HCT116 (cell line): ENCODE measurements around the gene C1QTNF3. TPM values are rescaled to one million over a fixed set of nuclear protein-coding genes. Genes with fewer than 3 reads are reported as not detected.

Experiments used
- ATAC-seq: fragments of 200-7000 bp; cut with Tn5 transposase; 2 replicates; pipeline ENCODE4 v1.9.1; 2020; ENCODE audit warnings: mild to moderate bottlenecking, moderate library complexity
- BruUV-seq: library from RNA; stranded (reverse); fragments of 400-500 nt; replicated peaks from 2 replicates; lab custom pipeline; 2021; lab: Mats Ljungman, UMichigan
- CTCF ChIA-PET: fragments of 300-600 bp; sonication (Branson Sonifier 250); formaldehyde crosslinking; loops from one replicate; lab custom pipeline; 2021; ENCODE audit warnings: antibody characterized with exemption; lab: Charles Lee
- POLR2A ChIA-PET: fragments of 300-600, 350-600 bp; sonication (Branson Sonifier 250); formaldehyde crosslinking; loops from one replicate; lab custom pipeline; 2021; ENCODE audit warnings: antibody characterized with exemption; lab: Charles Lee
- RAD21 ChIA-PET, 2 experiments: fragments of 300-600 bp; sonication (Branson Sonifier 250); formaldehyde crosslinking; loops; one replicate each; lab custom pipeline; 2023; ENCODE audit warnings: low total read pairs in 2 of 2; ENCODE audit not compliant: uncharacterized antibody in 2 of 2, unreplicated experiment in 2 of 2, low non-redundant PET in 1 of 2; lab: Charles Lee
- DNase-seq: peaks from one replicate; pipeline ENCODE4 v3.0.0-alpha.2; 2010; ENCODE audit warnings: low read depth, low spot score
- H2AFZ ChIP-seq: fragments of 200-600 bp; shearing (Covaris generic), sonication (generic); 2 replicates; pipeline ENCODE4 v1.6.1; 2017; ENCODE audit warnings: low read depth, mixed run types, mixed read lengths, antibody characterized with exemption, low read length; ENCODE audit not compliant: poor library complexity, severe bottlenecking
- H3K27ac ChIP-seq: 2 replicates; pipeline ENCODE4 v1.5.1; 2012; ENCODE audit warnings: low read depth, low read length
- H3K27me3 ChIP-seq: fragments of 200-600 bp; sonication (generic); 2 replicates; pipeline ENCODE4 v1.6.1; 2016; ENCODE audit warnings: mixed run types, low read length, mixed read lengths; ENCODE audit not compliant: insufficient read depth
- H3K36me3 ChIP-seq, 2 experiments: fragments of 200-500 bp in 1 of 2; fragments of 200-600 bp in 1 of 2; sonication (Bioruptor generic) in 1 of 2; sonication (generic) in 1 of 2; 2 replicates each; pipeline versions ENCODE4 v1.5.1 to v1.6.1; 2014 to 2016; ENCODE audit warnings: low read length in 2 of 2, inconsistent platforms in 1 of 2, mixed read lengths in 1 of 2, mixed run types in 1 of 2; ENCODE audit not compliant: insufficient read depth in 2 of 2, control insufficient read depth in 1 of 2
- H3K4me1 ChIP-seq, 2 experiments: fragments of 200-600 bp in 1 of 2; sonication (generic) in 1 of 2; 2 replicates each; pipeline versions ENCODE4 v1.5.1 to v1.6.1; 2012 to 2017; ENCODE audit warnings: low read length in 2 of 2, inconsistent platforms in 1 of 2, mild to moderate bottlenecking in 1 of 2, mixed read lengths in 1 of 2, mixed run types in 1 of 2, moderate library complexity in 1 of 2; ENCODE audit not compliant: insufficient read depth in 2 of 2, control insufficient read depth in 1 of 2
- H3K4me2 ChIP-seq: fragments of 200-600 bp; sonication (generic); 2 replicates; pipeline ENCODE4 v1.6.1; 2017; ENCODE audit warnings: mixed run types, low read length, mixed read lengths
- H3K4me3 ChIP-seq, 2 experiments: fragments of 200-600 bp in 1 of 2; sonication (generic) in 1 of 2; replicated peaks in 1 of 2; 2 replicates each; pipeline ENCODE4 v1.5.1; 2011 to 2016; ENCODE audit warnings: low read length in 2 of 2, control low read depth in 1 of 2, low read depth in 1 of 2, mild to moderate bottlenecking in 1 of 2, mixed read lengths in 1 of 2, mixed run types in 1 of 2
- H3K79me2 ChIP-seq: fragments of 200-600 bp; sonication (generic); 2 replicates; pipeline ENCODE4 v1.6.1; 2017; ENCODE audit warnings: mild to moderate bottlenecking, mixed run types, low read length, moderate library complexity, mixed read lengths; ENCODE audit not compliant: insufficient read depth
- H3K9ac ChIP-seq: fragments of 200-600 bp; sonication (generic); 2 replicates; pipeline ENCODE4 v1.6.1; 2016; ENCODE audit warnings: low read length, mixed read lengths
- H3K9me2 ChIP-seq: fragments of 200-600 bp; sonication (generic), shearing (Covaris generic); 2 replicates; pipeline ENCODE4 v1.6.1; 2017; ENCODE audit warnings: mixed run types, mild to moderate bottlenecking, moderate library complexity; ENCODE audit not compliant: insufficient read depth
- H3K9me3 ChIP-seq, 2 experiments: fragments of 200-500 bp in 1 of 2; fragments of 200-600 bp in 1 of 2; sonication (Bioruptor generic) in 1 of 2; sonication (generic) in 1 of 2; 2 replicates each; pipeline ENCODE4 v1.6.1; 2014 to 2017; ENCODE audit warnings: low read length in 2 of 2, mixed read lengths in 2 of 2, inconsistent platforms in 1 of 2, low read depth in 1 of 2, mild to moderate bottlenecking in 1 of 2, mixed run types in 1 of 2, moderate library complexity in 1 of 2; ENCODE audit not compliant: control insufficient read depth in 1 of 2, insufficient read depth in 1 of 2
- H4K20me1 ChIP-seq: fragments of 200-600 bp; sonication (generic), shearing (Covaris generic); 2 replicates; pipeline ENCODE4 v1.6.1; 2017; ENCODE audit warnings: mixed run types, mild to moderate bottlenecking, moderate library complexity; ENCODE audit not compliant: insufficient read depth
- CBX3 ChIP-seq: IDR thresholded peaks from 2 replicates; pipeline ENCODE4 v1.6.1; 2012; ENCODE audit warnings: low read depth
- CEBPB ChIP-seq: IDR thresholded peaks from 2 replicates; pipeline ENCODE4 v1.6.1; 2012; ENCODE audit warnings: low read depth
- EGR1 ChIP-seq: IDR thresholded peaks from 2 replicates; pipeline ENCODE4 v1.6.1; 2012; ENCODE audit warnings: low read depth
- EZH2phosphoT487 ChIP-seq: fragments of 200-600 bp; IDR thresholded peaks from 2 replicates; pipeline ENCODE4 v1.6.1; 2018; ENCODE audit warnings: antibody characterized with exemption, borderline replicate concordance
- FOSL1 ChIP-seq: IDR thresholded peaks from 2 replicates; pipeline ENCODE4 v1.6.1; 2012; ENCODE audit warnings: low read depth
- JUND ChIP-seq: IDR thresholded peaks from 2 replicates; pipeline ENCODE4 v1.6.1; 2012
- MAX ChIP-seq: IDR thresholded peaks from 2 replicates; pipeline ENCODE4 v1.6.1; 2012
- POLR2AphosphoS5 ChIP-seq: IDR thresholded peaks from 2 replicates; pipeline ENCODE4 v1.6.1; 2011; ENCODE audit warnings: mild to moderate bottlenecking, low read depth, low read length, moderate library complexity
- RAD21 ChIP-seq: IDR thresholded peaks from 2 replicates; pipeline ENCODE4 v1.6.1; 2012; ENCODE audit warnings: low read depth, mild to moderate bottlenecking
- SP1 ChIP-seq: IDR thresholded peaks from 2 replicates; pipeline ENCODE4 v1.6.1; 2012; ENCODE audit warnings: low read depth
- YY1 ChIP-seq: IDR thresholded peaks from 2 replicates; pipeline ENCODE4 v1.6.1; 2011; ENCODE audit warnings: low read length, low read depth, moderate library complexity, mild to moderate bottlenecking; ENCODE audit not compliant: insufficient replicate concordance; ENCODE audit errors: extremely low read depth
- ZBTB33 ChIP-seq: IDR thresholded peaks from 2 replicates; pipeline ENCODE4 v1.6.1; 2011; ENCODE audit warnings: mild to moderate bottlenecking, low read length, moderate library complexity; ENCODE audit not compliant: insufficient replicate concordance; ENCODE audit errors: extremely low read depth
- ZNF274 ChIP-seq: fragments of 200-500 bp; sonication (Bioruptor generic); IDR thresholded peaks from 2 replicates; pipeline ENCODE4 v1.6.1; 2014; ENCODE audit warnings: mild to moderate bottlenecking, low read depth, low read length, inconsistent platforms
- intact Hi-C: fragments of 100-400 bp; cut with micrococcal nuclease; formaldehyde crosslinking; loops from 2 replicates; pipeline ENCODE4 v1.10.0; 2022
- total RNA-seq: library from RNA; stranded (reverse); gene quantifications from one replicate; pipeline ENCODE4 v1.2.1, GENCODE V29; 2021; ENCODE audit not compliant: unreplicated experiment

The C1QTNF3 gene
- total RNA-seq, 1 experiment from 2014 or later: 2.6 TPM

GRCh38 chr5:34008802-34009201, 34.2 kb downstream of the C1QTNF3 start:
- Histone ChIP-seq H3K27me3 (no peaks in the 10 kb centered on the region), H3K9me2 (no peaks in the 10 kb centered on the region), H3K9me3 (no peaks in the 10 kb centered on the region), H3K4me3 (peak overlapping the region; percentile 63 to 74), H4K20me1 (no peaks in the 10 kb centered on the region), H3K9ac (0 out of 2 replicates have a peak overlapping the region, but pooled peaks have one; percentile 60), H3K4me1 (peaks cover 6% of the 10 kb centered on the region in 2 experiments; a peak in 2 of 4 replicates), H3K4me2 (peak overlapping the region; percentile 86), H3K27ac (peak overlapping the region; percentile 91; the same call in 1 of the 2 replicates), H2AFZ (peak overlapping the region; percentile 67), H3K79me2 (no peaks in the 10 kb centered on the region), H3K36me3 (no peaks in the 10 kb centered on the region)
- ATAC-seq (no peak), DNase-seq (no peak)
- TF ChIP-seq EGR1 (no peak), JUND (no peak), SP1 (no peak), ZNF274 (no peak), POLR2AphosphoS5 (no peak)
- CTCF ChIA-PET: interaction anchor here (1.2 kb wide), 1 partner anchor 12 kb away, joined by 7 read pairs; no protein-coding TSS in a partner anchor
- intact Hi-C loops: no loop called here
- RAD21 ChIA-PET: no interaction called here
- POLR2A ChIA-PET: interaction anchor here (0.7 kb wide), 1 partner anchor 9 kb away, joined by 3 read pairs; no protein-coding TSS in a partner anchor
- BruUV-seq: no TSS peak

- ATAC-seq (peak; percentile 98), DNase-seq (peak; percentile 71)
- Histone ChIP-seq H4K20me1 (no peaks in the 10 kb centered on the region), H3K9me2 (no peaks in the 10 kb centered on the region), H3K79me2 (no peaks in the 10 kb centered on the region), H3K9ac (peak within 1 kb of the TSS; percentile 60), H3K4me3 (peak within 1 kb of the TSS; percentile 63 to 74), H2AFZ (peak within 1 kb of the TSS; percentile 67), H3K4me1 (peaks cover 6% of the 10 kb centered on the region in 2 experiments; a peak in 2 of 4 replicates), H3K36me3 (no peaks in the 10 kb centered on the region), H3K4me2 (peak within 1 kb of the TSS; percentile 86), H3K27ac (peak within 1 kb of the TSS; percentile 91), H3K9me3 (no peaks in the 10 kb centered on the region), H3K27me3 (no peaks in the 10 kb centered on the region)
- ChIA-PET POLR2A (interaction anchor here (0.7 kb wide), 1 partner anchor 10 kb away, joined by 3 read pairs; no protein-coding TSS in a partner anchor), CTCF (interaction anchor here (1.2 kb wide), 1 partner anchor 11 kb away, joined by 7 read pairs; no protein-coding TSS in a partner anchor), RAD21 (no interaction called here)
- TSS peak; percentile 79 for BruUV-seq
- intact Hi-C loops: no loop called here
- TF ChIP-seq EGR1: peak; percentile 83
- TF ChIP-seq ZNF274: no peak
- no peak for TF ChIP-seq CEBPB
- peak; percentile 36 for TF ChIP-seq YY1
- peak; percentile 54 for TF ChIP-seq MAX
- no peak for TF ChIP-seq RAD21
- peak; percentile 6 for TF ChIP-seq ZBTB33
- no peak for TF ChIP-seq EZH2phosphoT487
- no peak for TF ChIP-seq CBX3
- TF ChIP-seq FOSL1: no peak
These were observed 35.1 kb downstream of the C1QTNF3 start, which contains the start of gene AMACR for GRCh38 chr5:34007621-34008600. Gene AMACR, minus strand, starts transcription at chr5:34008050. Its CDS starts 31 bp downstream, at chr5:34008019.
